K562 (cell line): Measurements from ENCODE around the gene SCP2. TPM values are rescaled to one million over a fixed set of nuclear protein-coding genes. Genes with fewer than 3 reads are reported as not detected.
A peak's percentile ranks its signal among the peaks of the same experiment; 100 is the strongest.

Experiments
- ATAC-seq: fragments of 200-7000 bp; cut with Tn5 transposase; 3 replicates; pipeline ENCODE4 v1.9.1; 2020; ENCODE audit warnings: moderate library complexity
- BruUV-seq: library from RNA; stranded (reverse); fragments of 400-500 nt; replicated peaks from 2 replicates; lab custom pipeline; 2021; lab: Mats Ljungman, UMichigan
- CTCF ChIA-PET: fragments of 300-600 bp; formaldehyde crosslinking; extraction: SDS; loops from one replicate; lab custom pipeline; 2021; ENCODE audit warnings: low intra/inter-chr PET ratio; lab: Yijun Ruan, JAX
- POLR2A ChIA-PET: fragments of 300-600, 350-650 bp; sonication (Branson Sonifier 250); formaldehyde crosslinking; extraction: SDS; loops from one replicate; lab custom pipeline; 2021; ENCODE audit warnings: antibody characterized with exemption, inconsistent platforms; lab: Yijun Ruan, JAX
- DNase-seq, 4 experiments: peaks; one replicate each; pipeline versions ENCODE4 v3.0.0 to v3.0.0-alpha.2; 2011 to 2018; ENCODE audit warnings: low spot score in 3 of 4, mixed read lengths in 3 of 4; ENCODE audit errors: extremely low read depth in 1 of 4
- FAIRE-seq: peaks from 2 replicates; lab custom pipeline; 2011; peaks lifted over from hg19 to GRCh38; lab: Jason Lieb, UNC
- H2AFZ ChIP-seq: 2 replicates; pipeline ENCODE4 v1.6.0; 2011; ENCODE audit warnings: low read depth, low read length, control low read depth, inconsistent platforms
- H3K27ac ChIP-seq: fragments of 200-600 bp; 3 replicates; pipeline ENCODE4 v1.8.0; 2011; ENCODE audit warnings: low read depth, mild to moderate bottlenecking, control low read depth, inconsistent platforms, low read length, moderate library complexity, mixed read lengths; ENCODE audit errors: extremely low read depth
- H3K27me3 ChIP-seq, 2 experiments: fragments of 300-600 bp in 1 of 2; 2 replicates in 1 of 2; 3 replicates in 1 of 2; pipeline versions ENCODE4 v1.6.0 to v1.8.0; 2011; ENCODE audit warnings: inconsistent platforms in 2 of 2, low read length in 2 of 2, mild to moderate bottlenecking in 1 of 2, mixed read lengths in 1 of 2, moderate library complexity in 1 of 2; ENCODE audit not compliant: control insufficient read depth in 2 of 2, insufficient read depth in 2 of 2
- H3K36me3 ChIP-seq: fragments of 300-600 bp; 3 replicates; pipeline ENCODE4 v1.8.0; 2011; ENCODE audit warnings: mild to moderate bottlenecking, low read length, inconsistent platforms; ENCODE audit not compliant: control insufficient read depth, insufficient read depth
- H3K4me1 ChIP-seq, 2 experiments: fragments of 200-600 bp in 1 of 2; replicated peaks in 1 of 2; 2 replicates in 1 of 2; 3 replicates in 1 of 2; pipeline versions ENCODE4 v1.5.1 to v1.8.0; 2011; ENCODE audit warnings: inconsistent platforms in 2 of 2, low read length in 2 of 2, mild to moderate bottlenecking in 1 of 2, mixed read lengths in 1 of 2, moderate library complexity in 1 of 2; ENCODE audit not compliant: control insufficient read depth in 2 of 2, insufficient read depth in 2 of 2
- H3K4me2 ChIP-seq: 2 replicates; pipeline ENCODE4 v1.6.1; 2011; ENCODE audit warnings: low read length, control low read depth, inconsistent platforms, mixed read lengths; ENCODE audit not compliant: insufficient read depth
- H3K4me3 ChIP-seq: fragments of 200-600 bp; sonication (generic), shearing (Covaris generic); 2 replicates; pipeline ENCODE4 v1.5.1; 2016; ENCODE audit warnings: control low read depth, inconsistent platforms
- H3K79me2 ChIP-seq: fragments of 200-600 bp; 3 replicates; pipeline ENCODE4 v1.8.0; 2011; ENCODE audit warnings: low read length, inconsistent platforms; ENCODE audit not compliant: control insufficient read depth, insufficient read depth
- H3K9ac ChIP-seq, 2 experiments: 2 replicates each; pipeline versions ENCODE4 v1.6.0 to v1.6.1; 2011; ENCODE audit warnings: low read depth in 2 of 2, low read length in 2 of 2, control low read depth in 1 of 2, inconsistent platforms in 1 of 2, mild to moderate bottlenecking in 1 of 2, mixed read lengths in 1 of 2; ENCODE audit not compliant: insufficient read depth in 1 of 2
- H3K9me1 ChIP-seq: one replicate; pipeline ENCODE4 v1.6.0; 2011; ENCODE audit warnings: inconsistent platforms, mild to moderate bottlenecking, low read length, moderate library complexity; ENCODE audit not compliant: control insufficient read depth, insufficient read depth
- H3K9me3 ChIP-seq: replicated peaks from 2 replicates; pipeline ENCODE4 v1.5.1; 2011; ENCODE audit warnings: low read depth, low read length, inconsistent platforms; ENCODE audit not compliant: control insufficient read depth, insufficient read depth
- H4K20me1 ChIP-seq: replicated peaks from 2 replicates; pipeline ENCODE4 v1.6.1; 2011; ENCODE audit warnings: low read length, inconsistent platforms, mixed read lengths; ENCODE audit not compliant: control insufficient read depth, insufficient read depth
- CBFB ChIP-seq: sonication (generic); formaldehyde crosslinking; IDR thresholded peaks from 2 replicates; pipeline ENCODE4 v1.4.0; 2020; ENCODE audit warnings: mild to moderate bottlenecking, missing genetic modification reagents
- FOXA3 ChIP-seq, 2 experiments: fragments of 450-650 bp in 1 of 2; sonication (generic) in 1 of 2; formaldehyde crosslinking; IDR thresholded peaks in 1 of 2; conservative IDR thresholded peaks in 1 of 2; 2 replicates each; pipeline versions ENCODE4 v1.4.0 to v1.8.0; 2020 to 2022; ENCODE audit warnings: mild to moderate bottlenecking in 2 of 2, missing genetic modification reagents in 1 of 2
- NR2F6 ChIP-seq: fragments of 450-650 bp; formaldehyde crosslinking; IDR thresholded peaks from 2 replicates; pipeline ENCODE4 v1.4.0; 2020; ENCODE audit warnings: mild to moderate bottlenecking
- PTTG1 ChIP-seq: fragments of 450-650 bp; IDR thresholded peaks from 2 replicates; pipeline ENCODE4 v1.6.1; 2016; ENCODE audit warnings: low read depth, mild to moderate bottlenecking, missing genetic modification characterization, missing compliant biosample characterization
- RBM25 ChIP-seq: fragments of 200-400 bp; formaldehyde crosslinking; IDR thresholded peaks from 2 replicates; pipeline ENCODE4 v1.6.1; 2018; ENCODE audit warnings: low read length, low read depth, moderate library complexity; ENCODE audit not compliant: severe bottlenecking
- SRSF7 ChIP-seq: fragments of 200-400 bp; formaldehyde crosslinking; optimal IDR thresholded peaks from 2 replicates; pipeline ENCODE3; 2017; ENCODE audit warnings: mild to moderate bottlenecking, low read depth, low read length
- TEAD2 ChIP-seq: fragments of 450-650 bp; IDR thresholded peaks from 2 replicates; pipeline ENCODE4 v1.6.1; 2016; ENCODE audit warnings: missing genetic modification characterization, control low read depth, missing compliant biosample characterization
- ZFX ChIP-seq: sonication (generic); formaldehyde crosslinking; IDR thresholded peaks from 2 replicates; pipeline ENCODE4 v1.8.0; 2022; ENCODE audit warnings: mild to moderate bottlenecking, missing genetic modification reagents, moderate library complexity
- ZNF184 ChIP-seq: sonication (generic); formaldehyde crosslinking; IDR thresholded peaks from 2 replicates; pipeline ENCODE4 v1.5.0; 2020; ENCODE audit warnings: missing genetic modification reagents
- WGBS: fragments of 100-300 bp; shearing (Covaris generic); methylation state at CpG from one replicate; pipeline ENCODE4 v1.1.6; 2016; ENCODE audit warnings: low coverage, mixed read lengths; ENCODE audit not compliant: insufficient coverage; ENCODE audit errors: missing lambda C conversion rate; 5-methylcytosine and 5-hydroxymethylcytosine counted together
- in situ Hi-C: fragments of 300-500 bp; cut with MboI; formaldehyde crosslinking; loops from 4 replicates; pipeline ENCODE4 v1.15.0; 2018; ENCODE audit warnings: inconsistent platforms, mixed read lengths
- intact Hi-C: fragments of 100-400 bp; cut with micrococcal nuclease; formaldehyde crosslinking; loops from 2 replicates; pipeline ENCODE4 v1.14.2; 2022
- polyA plus RNA-seq, 8 experiments: library from polyadenylated mRNA; depleted of rRNA in 4 of 8; stranded (reverse) in 5 of 8; unstranded in 3 of 8; fragments of >200 nt; fragmentation: Nextera tagmentation in 2 of 8; fragmentation: Illumina TruSeq in 1 of 8; extraction: Ambion mirVana in 2 of 8; extraction: Trizol in 1 of 8; gene quantifications; 2 replicates each; pipeline versions ENCODE4 v1.2.1 to v1.2.3, GENCODE V29; 2011 to 2014; ENCODE audit warnings: inconsistent platforms in 1 of 8, missing spikeins in 1 of 8
- total RNA-seq, 7 experiments: library from RNA; depleted of rRNA in 6 of 7; stranded (reverse); fragments of >200 nt in 6 of 7; fragmentation: Illumina TruSeq in 2 of 7; extraction: Trizol in 2 of 7; gene quantifications; 2 replicates each; pipeline versions ENCODE4 v1.2.1 to v1.2.3, GENCODE V29; 2011 to 2021; ENCODE audit warnings: low replicate concordance in 1 of 7
- TF ChIP-seq, protein P1 (sequence below): fragments of 450-650 bp; IDR thresholded peaks from 2 replicates; pipeline ENCODE4 v1.6.1; 2016; ENCODE audit warnings: antibody characterized with exemption
- TF ChIP-seq, protein P2 (sequence below): fragments of 450-650 bp; IDR thresholded peaks from 2 replicates; pipeline ENCODE4 v1.6.1; 2017; ENCODE audit warnings: antibody characterized with exemption

The SCP2 gene
- total and polyA plus RNA-seq, 9 of the 15 experiments (the other 6 are each of a cell fraction or from before 2014, with no cell fraction given), result 63.8 to 258 (median 106) TPM

DNA sequence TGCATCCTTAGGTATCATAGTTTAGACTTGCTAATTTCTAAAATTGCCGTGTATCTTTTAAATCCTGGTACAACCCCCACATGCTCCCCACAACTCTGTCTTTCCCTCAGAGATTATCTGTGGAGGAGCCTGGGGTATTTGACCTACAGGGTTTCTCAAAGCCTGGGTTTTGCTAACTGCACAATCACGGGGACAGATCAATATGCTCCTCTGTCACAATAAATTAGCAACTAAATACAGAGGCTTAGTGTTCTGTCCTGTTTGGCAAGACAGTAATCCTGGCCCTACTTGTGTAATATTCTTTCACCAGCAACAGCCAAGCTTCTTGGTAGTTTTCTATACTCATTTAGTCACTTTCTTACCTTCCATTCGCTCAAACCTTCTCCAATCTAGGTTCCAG, 14.1 kb upstream of the SCP2 start:
- Histone ChIP-seq H3K36me3 (peaks cover under 1% of the 10 kb centered on the region; the same call in 1 of the 3 replicates), H3K4me2 (no peak overlapping the region), H3K9me1 (no peaks in the 10 kb centered on the region), H3K4me1 (peaks cover 34 to 39% of the 10 kb centered on the region in 2 experiments), H3K4me3 (no peak overlapping the region), H3K9ac (peak overlapping the region in 1 of 2 experiments; percentile 2; a peak in 1 of 4 replicates), H2AFZ (peak overlapping the region; percentile 80), H4K20me1 (no peaks in the 10 kb centered on the region), H3K27me3 (no peaks in the 10 kb centered on the region), H3K27ac (peak overlapping the region; percentile 43; the same call in 1 of the 3 replicates), H3K9me3 (no peaks in the 10 kb centered on the region), H3K79me2 (no peaks in the 10 kb centered on the region)
- ChIA-PET CTCF (interaction anchor here (0.6 kb wide), 1 partner anchor 34 kb away, joined by 4 read pairs; no protein-coding TSS in a partner anchor), POLR2A (no interaction called here)
- intact Hi-C loops (loop anchor here (2.0 kb wide), 1 partner anchor 270 kb away; no protein-coding TSS in a partner anchor), in situ Hi-C loops (loop anchor here (25.0 kb wide), 1 partner anchor 274 kb away; the partner anchor contains the start of gene CPT2)
- no TSS peak for BruUV-seq
- FAIRE-seq, result no peak
- ATAC-seq, result peak; percentile 4; the same call in 1 of the 3 replicates
- TF ChIP-seq SRSF7, result no peak
- TF ChIP-seq FOXA3 (CRISPR knock-in tag; conservative IDR thresholded peaks at IDR 0.05 in 1 of 2, IDR thresholded peaks at IDR 0.05 in 1 of 2), result no peak
- TF ChIP-seq ZFX (CRISPR knock-in tag), result no peak
- TF ChIP-seq PTTG1 (tag), result no peak
- TF ChIP-seq, protein P1, sequence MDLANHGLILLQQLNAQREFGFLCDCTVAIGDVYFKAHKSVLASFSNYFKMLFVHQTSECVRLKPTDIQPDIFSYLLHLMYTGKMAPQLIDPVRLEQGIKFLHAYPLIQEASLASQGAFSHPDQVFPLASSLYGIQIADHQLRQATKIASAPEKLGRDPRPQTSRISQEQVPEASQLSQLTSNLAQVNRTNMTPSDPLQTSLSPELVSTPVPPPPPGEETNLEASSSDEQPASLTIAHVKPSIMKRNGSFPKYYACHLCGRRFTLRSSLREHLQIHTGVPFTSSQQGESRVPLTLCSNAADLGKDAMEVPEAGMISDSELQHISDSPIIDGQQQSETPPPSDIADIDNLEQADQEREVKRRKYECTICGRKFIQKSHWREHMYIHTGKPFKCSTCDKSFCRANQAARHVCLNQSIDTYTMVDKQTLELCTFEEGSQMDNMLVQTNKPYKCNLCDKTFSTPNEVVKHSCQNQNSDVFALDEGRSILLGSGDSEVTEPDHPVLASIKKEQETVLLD, result no peak
- no peak for TF ChIP-seq RBM25
- TF ChIP-seq CBFB (CRISPR knock-in tag), result no peak
- no peak for TF ChIP-seq ZNF184 (CRISPR knock-in tag)
- TF ChIP-seq TEAD2 (tag), result no peak
- TF ChIP-seq NR2F6, result no peak
- TF ChIP-seq, protein P2, sequence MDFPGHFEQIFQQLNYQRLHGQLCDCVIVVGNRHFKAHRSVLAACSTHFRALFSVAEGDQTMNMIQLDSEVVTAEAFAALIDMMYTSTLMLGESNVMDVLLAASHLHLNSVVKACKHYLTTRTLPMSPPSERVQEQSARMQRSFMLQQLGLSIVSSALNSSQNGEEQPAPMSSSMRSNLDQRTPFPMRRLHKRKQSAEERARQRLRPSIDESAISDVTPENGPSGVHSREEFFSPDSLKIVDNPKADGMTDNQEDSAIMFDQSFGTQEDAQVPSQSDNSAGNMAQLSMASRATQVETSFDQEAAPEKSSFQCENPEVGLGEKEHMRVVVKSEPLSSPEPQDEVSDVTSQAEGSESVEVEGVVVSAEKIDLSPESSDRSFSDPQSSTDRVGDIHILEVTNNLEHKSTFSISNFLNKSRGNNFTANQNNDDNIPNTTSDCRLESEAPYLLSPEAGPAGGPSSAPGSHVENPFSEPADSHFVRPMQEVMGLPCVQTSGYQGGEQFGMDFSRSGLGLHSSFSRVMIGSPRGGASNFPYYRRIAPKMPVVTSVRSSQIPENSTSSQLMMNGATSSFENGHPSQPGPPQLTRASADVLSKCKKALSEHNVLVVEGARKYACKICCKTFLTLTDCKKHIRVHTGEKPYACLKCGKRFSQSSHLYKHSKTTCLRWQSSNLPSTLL, result no peak
- no peak for DNase-seq
- WGBS, result 46% methylated on average over 3 of the region's 3 CpGs
